Activated CD8-positive, alpha-beta T cell treated with anti-CD3 and anti-CD28 coated beads for 36 hours (primary cell): ENCODE results near the gene HBS1L. TPM values are rescaled to one million over a fixed set of nuclear protein-coding genes. Genes with fewer than 3 reads are reported as not detected.

Experiments used
- ATAC-seq: fragments of 200-7000 bp; cut with Tn5 transposase; one replicate; pipeline ENCODE4 v1.10.0; 2021; ENCODE audit warnings: mild to moderate bottlenecking, moderate library complexity
- CTCF ChIA-PET: fragments of 350-600 bp; sonication (Branson Sonifier 250); formaldehyde crosslinking; loops from one replicate; lab custom pipeline; 2021; ENCODE audit warnings: antibody characterized with exemption; lab: Charles Lee
- POLR2A ChIA-PET: fragments of 350-600 bp; sonication (Branson Sonifier 250); formaldehyde crosslinking; loops from one replicate; lab custom pipeline; 2021; ENCODE audit warnings: antibody characterized with exemption; lab: Charles Lee
- DNase-seq: peaks from one replicate; pipeline ENCODE4 v3.0.0-alpha.2; 2020
- H3K27ac Mint-ChIP-seq: one replicate; pipeline ENCODE4 v1.8.0; 2021; ENCODE audit warnings: mild to moderate bottlenecking, mixed read lengths
- H3K27me3 Mint-ChIP-seq: one replicate; pipeline ENCODE4 v1.8.0; 2021; ENCODE audit warnings: mixed read lengths
- H3K36me3 Mint-ChIP-seq: one replicate; pipeline ENCODE4 v1.8.0; 2021; ENCODE audit warnings: low read depth, mixed read lengths
- H3K4me1 Mint-ChIP-seq: one replicate; pipeline ENCODE4 v1.8.0; 2021; ENCODE audit warnings: low read depth, mixed read lengths
- H3K4me3 Mint-ChIP-seq: one replicate; pipeline ENCODE4 v1.8.0; 2021; ENCODE audit warnings: mild to moderate bottlenecking, moderate library complexity, mixed read lengths
- H3K9me3 Mint-ChIP-seq: one replicate; pipeline ENCODE4 v1.8.0; 2021; ENCODE audit warnings: mixed read lengths
- CTCF ChIP-seq: fragments of 200-600 bp; IDR thresholded peaks from one replicate; pipeline ENCODE4 v1.8.0; 2022; ENCODE audit warnings: antibody characterized with exemption, mild to moderate bottlenecking
- intact Hi-C: fragments of 100-400 bp; cut with micrococcal nuclease; formaldehyde crosslinking; loops from one replicate; pipeline ENCODE4 v1.10.0; 2022
- total RNA-seq, 2 experiments: library from RNA; stranded (reverse); gene quantifications; one replicate each; pipeline ENCODE4 v1.2.3, GENCODE V29; 2021

Gene HBS1L
- total RNA-seq = 100 to 1,000 TPM; 146 to 147 TPM

DNA sequence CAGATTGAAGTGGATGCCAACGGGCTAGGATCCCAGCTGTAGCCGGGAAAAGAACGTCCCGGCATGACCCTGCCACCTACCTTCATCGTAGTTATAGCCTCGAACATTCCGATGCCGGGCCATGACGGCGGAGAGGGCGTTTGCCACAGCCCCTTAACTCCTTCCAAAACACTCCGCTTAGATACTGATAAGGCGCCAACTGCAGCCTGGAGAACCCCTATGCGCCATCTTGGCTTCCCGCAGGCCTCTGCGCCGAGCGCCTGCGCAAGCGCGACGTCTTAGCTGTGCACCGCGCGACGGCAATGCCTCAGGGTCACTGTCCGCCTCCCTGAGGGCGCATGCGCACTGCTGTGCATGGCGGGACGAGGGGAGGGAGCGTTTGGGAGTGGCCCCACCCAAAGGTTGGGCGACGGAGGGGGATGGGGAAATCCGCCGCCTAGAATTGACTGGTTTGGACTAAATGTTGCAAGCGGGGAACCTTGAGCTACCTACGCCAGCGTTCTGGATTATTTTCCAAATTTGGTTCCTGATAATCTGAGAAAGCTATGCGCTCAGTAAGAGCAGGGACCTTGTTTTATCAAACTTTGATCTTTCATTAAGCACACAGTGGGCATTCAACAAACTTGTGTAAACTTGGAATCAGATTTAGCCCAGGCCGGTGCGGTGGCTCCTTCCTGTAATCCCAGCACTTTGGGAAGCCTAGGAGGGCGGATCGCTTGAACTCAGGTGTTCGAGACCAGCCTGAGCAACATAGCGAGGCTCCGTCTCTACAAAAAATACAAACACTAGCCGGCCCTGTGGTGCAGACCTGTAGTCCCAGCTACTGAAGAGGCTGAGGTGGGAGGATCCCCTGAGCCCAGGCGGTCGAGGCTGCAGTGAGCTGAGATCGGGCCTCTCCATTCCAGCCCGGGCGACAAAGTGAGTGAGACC is at the start of gene HBS1L:
Gene HBS1L (minus strand): TSS at position 254 of the 930 bp plus-strand sequence. CDS start 131 bp downstream, at position 123.
- H3K27ac Mint-ChIP-seq = peak within 1 kb of the TSS; percentile 99
- DNase-seq (peak; percentile 98), ATAC-seq (peak; percentile 97)
- H3K4me3 Mint-ChIP-seq = peak within 1 kb of the TSS; percentile 96
- no peaks in the 10 kb centered on the region for H3K9me3 Mint-ChIP-seq
- no peaks in the 10 kb centered on the region for H3K27me3 Mint-ChIP-seq
- peaks cover 25% of the 10 kb centered on the region for H3K4me1 Mint-ChIP-seq
- intact Hi-C loops = loop anchor here (2.0 to 5.0 kb wide), 2 partner anchors 32 to 128 kb away; no protein-coding TSS in a partner anchor
- POLR2A ChIA-PET = interaction anchor here (0.5 to 4.6 kb wide), 25 partner anchors 9 to 368 kb away, joined by 3 to 25 read pairs (median 5); no protein-coding TSS in a partner anchor
- no peak for TF ChIP-seq CTCF
- peaks cover 32% of the 10 kb centered on the region for H3K36me3 Mint-ChIP-seq
- CTCF ChIA-PET = interaction anchor here (0.7 to 3.9 kb wide), 20 partner anchors 8 to 384 kb away, joined by 3 to 18 read pairs (median 4); partner anchors contain the start of gene MYB

DNA sequence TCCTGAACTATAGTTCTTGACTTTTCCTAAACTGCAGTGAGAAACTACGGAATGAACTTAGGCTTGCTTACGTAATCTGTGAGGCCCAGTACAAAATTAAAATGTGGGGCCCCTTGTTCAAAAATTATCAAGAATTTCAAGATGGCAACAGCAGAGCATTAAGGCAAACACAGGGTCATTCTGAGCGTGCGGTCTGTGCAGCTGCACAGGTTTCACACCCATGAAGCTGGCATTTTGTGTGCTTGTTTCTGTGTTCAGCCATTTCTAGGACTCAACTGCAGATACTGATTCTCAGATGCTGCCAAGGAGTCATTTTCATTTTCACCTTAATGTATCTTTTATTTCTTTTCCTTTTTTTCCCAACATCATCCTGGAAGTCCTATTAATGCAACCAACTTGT is 49.6 kb upstream of the HBS1L start:
- peaks cover 51% of the 10 kb centered on the region for H3K4me1 Mint-ChIP-seq
- POLR2A ChIA-PET = interaction anchor here (0.9 to 2.0 kb wide), 5 partner anchors 10 to 77 kb away, joined by 3 to 7 read pairs (median 3); partner anchors contain the start of genes HBS1L and MYB
- ATAC-seq = no peak

DNA sequence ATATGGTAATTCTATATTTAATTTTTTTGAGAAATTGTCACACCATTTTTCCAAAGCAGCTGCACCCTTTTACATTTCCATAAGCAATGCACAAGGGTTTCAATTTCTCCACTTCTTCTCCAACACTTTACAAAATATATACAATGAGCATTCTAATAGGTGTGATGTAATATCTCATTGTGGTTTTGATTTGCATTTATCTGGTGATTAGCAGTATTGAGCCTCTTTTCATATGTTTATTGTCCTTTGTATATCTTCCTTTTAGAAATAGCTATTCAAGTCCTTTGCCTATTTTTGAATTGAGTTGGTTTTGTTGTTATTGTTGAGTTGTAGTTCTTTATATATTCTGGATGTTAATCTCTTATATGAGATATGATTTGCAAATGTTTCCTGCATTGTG is 47.6 kb upstream of the HBS1L start:
- H3K27me3 Mint-ChIP-seq = no peaks in the 10 kb centered on the region
- ChIA-PET POLR2A (interaction anchor here (1.0 kb wide), 1 partner anchor 8 kb away, joined by 4 read pairs; no protein-coding TSS in a partner anchor), CTCF (interaction anchor here (0.7 to 2.9 kb wide), 2 partner anchors 14 to 42 kb away, joined by 4 to 8 read pairs; no protein-coding TSS in a partner anchor)
- intact Hi-C loops = no loop called here
- no peaks in the 10 kb centered on the region for H3K36me3 Mint-ChIP-seq
- H3K4me3 Mint-ChIP-seq = no peak overlapping the region
- ATAC-seq (no peak), DNase-seq (no peak)
- TF ChIP-seq CTCF = no peak
- peaks cover 7% of the 10 kb centered on the region for H3K9me3 Mint-ChIP-seq
- H3K27ac Mint-ChIP-seq = peak overlapping the region; percentile 83
- H3K4me1 Mint-ChIP-seq = peaks cover 53% of the 10 kb centered on the region

More for the DNA sequence above, 49.6 kb upstream of the HBS1L start:
- intact Hi-C loops = no loop called here
- no peak overlapping the region for H3K4me3 Mint-ChIP-seq
- peak overlapping the region; percentile 83 for H3K27ac Mint-ChIP-seq
- TF ChIP-seq CTCF = no peak
- H3K9me3 Mint-ChIP-seq = peaks cover 7% of the 10 kb centered on the region
- H3K36me3 Mint-ChIP-seq = no peaks in the 10 kb centered on the region
- no peaks in the 10 kb centered on the region for H3K27me3 Mint-ChIP-seq
- CTCF ChIA-PET = interaction anchor here (0.8 to 2.8 kb wide), 5 partner anchors 10 to 80 kb away, joined by 3 to 8 read pairs (median 5); no protein-coding TSS in a partner anchor
- no peak for DNase-seq

GRCh38 chr6:135097172-135097571 is 42.5 kb upstream of the HBS1L start:
- Mint-ChIP-seq H3K36me3 (peaks cover 3% of the 10 kb centered on the region), H3K27ac (no peak overlapping the region), H3K9me3 (peaks cover 4% of the 10 kb centered on the region), H3K4me1 (peaks cover 61% of the 10 kb centered on the region), H3K27me3 (no peaks in the 10 kb centered on the region), H3K4me3 (no peak overlapping the region)
- DNase-seq = no peak
- ChIA-PET CTCF (interaction anchor here (0.9 to 1.4 kb wide), 2 partner anchors 12 to 25 kb away, joined by 3 read pairs; no protein-coding TSS in a partner anchor), POLR2A (no interaction called here)
- intact Hi-C loops = no loop called here
- TF ChIP-seq CTCF = no peak
- no peak for ATAC-seq
